ENCODE results near the gene ADRA1B. TPM values are rescaled to one million over a fixed set of nuclear protein-coding genes. Genes with fewer than 3 reads are reported as not detected.

The ADRA1B gene
- under 0.01 TPM in 1 of 2 replicates, not detected in the other for total RNA-seq

DNA sequence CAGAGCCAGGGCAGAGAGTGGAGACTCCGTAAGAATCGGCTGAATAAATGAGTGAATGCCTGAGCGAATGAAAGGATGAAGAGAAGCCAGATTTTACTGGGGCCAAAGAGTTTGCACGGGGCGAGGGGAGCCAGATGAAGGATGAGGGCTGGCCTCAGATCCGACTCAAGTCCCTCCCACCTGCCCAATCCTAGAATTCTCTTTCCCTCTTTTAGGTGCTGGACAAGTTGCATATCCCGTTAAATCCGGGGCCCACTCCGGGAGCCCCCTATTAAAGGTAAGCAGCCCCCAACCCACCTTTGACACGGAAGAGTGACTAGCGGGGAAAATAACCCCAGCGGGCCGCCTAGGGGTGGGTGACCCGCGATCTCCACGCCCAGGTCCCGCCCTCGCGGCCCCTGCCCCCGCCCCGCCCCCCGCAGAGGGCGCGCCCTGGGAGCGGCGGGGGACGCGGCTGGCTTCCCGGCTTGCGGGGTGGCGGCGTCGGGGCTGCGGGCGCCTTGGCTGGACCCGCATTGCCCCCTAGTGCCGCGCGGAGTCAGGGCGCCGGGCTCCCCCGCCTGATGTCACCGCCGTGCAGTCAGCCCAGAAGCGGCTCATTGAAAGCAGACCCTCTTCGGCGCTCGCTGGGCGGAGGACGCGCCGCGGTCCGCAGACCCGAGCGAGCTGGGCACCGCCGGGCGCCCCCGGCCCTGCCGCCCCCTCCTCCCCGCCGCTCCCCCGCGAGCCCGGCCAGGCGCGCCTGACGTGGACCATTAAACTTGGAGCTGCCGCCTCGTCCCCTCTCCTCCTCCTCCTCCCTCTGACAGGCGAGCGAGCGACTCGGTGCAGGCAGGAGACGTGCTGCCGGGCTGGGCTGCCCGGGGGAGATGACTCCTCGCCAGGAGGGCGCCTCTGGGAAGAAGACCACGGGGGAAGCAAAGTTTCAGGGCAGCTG is at the start of gene ADRA1B:
Gene ADRA1B (plus strand): TSS at position 579 of the 937 bp plus-strand sequence. CDS start 424 bp downstream, outside the sequence.

DNA sequence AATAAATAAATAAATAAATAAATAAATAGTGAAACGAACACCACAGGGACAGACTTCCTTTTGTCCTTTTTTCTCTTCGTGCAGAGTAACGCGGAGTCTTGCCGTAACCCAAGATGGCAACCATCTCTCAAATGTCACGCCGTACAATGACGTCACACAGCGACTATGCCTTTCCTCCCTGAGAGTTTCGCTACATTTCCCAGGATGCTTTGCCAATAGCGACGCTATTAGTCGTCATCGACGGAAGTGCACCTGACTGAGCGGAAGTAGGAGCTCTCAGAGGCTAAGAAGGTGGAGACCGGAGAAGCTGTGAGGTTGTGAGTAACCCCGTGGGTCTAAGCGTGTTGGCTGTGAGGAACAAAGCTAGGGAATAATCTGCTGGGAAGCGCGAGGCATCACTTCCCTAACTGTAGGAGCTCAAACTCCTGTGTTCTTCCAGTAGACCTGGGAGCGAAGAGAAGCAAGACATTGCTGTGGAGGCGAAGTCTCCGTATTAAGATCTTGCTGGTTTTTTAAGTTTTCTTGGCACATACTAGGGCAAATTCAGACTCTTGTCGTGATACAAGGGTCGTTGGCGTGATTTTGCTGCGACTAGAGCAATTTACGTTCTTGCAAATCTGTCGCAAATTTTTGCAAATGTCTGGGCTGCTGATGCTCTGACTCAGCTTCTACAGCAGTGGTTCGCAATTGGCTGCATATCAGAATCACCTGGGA is 92.8 kb downstream of the ADRA1B start, which contains the start of gene TTC1:
Gene TTC1 (plus strand): TSS at position 263 of the 714 bp plus-strand sequence. CDS start 1,390 bp downstream, outside the sequence.

Other genes starting within 250 kb of the ADRA1B start
- gene TTC1, start 92.7 kb downstream of the ADRA1B start, total RNA-seq: 45.9 and 51.5 TPM in 2 replicates
- gene PWWP2A, start 203.0 kb downstream of the ADRA1B start, total RNA-seq: 16.3 and 23.0 TPM in 2 replicates

All from uterine smooth muscle cell (primary cell).